ENCODE data around the gene ELMO2.

The ELMO2 gene

DNA sequence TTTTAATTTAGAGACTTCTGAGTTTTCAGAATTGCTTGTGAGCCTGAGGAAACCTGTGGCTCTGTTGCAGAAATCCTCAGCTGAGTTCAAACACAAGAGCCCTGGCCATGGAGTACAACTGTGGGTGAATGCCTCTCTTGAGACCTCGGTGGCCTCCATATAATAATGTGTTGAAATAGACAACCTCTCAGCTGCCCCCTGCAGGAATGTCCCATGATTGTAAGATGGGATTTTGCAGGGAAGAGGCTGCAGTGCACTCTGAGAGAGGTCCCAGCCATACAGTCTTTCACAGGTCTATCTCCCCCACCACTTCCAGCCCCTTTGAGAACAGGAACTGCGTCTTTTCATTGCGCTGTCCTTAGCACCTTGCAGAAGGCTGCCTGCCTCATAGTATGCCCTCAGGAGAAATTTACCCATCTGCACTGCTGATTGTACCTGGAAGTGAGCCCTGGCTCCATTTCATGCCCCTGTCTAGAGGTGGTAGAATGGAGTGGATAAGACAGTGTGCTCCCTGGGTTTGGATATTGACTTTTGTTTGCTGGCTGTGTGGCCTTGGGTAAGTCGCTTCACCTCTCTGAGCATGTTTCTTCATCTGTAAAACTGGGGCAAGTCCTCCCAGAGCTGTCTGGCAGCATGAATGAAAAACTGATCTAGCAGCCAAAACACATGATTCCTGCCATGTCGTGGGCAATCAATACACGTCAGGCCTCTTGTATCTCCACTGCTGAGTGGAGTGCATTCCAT is 81.3 kb downstream of the ELMO2 start:
- TF ChIP-seq MYC (IDR thresholded peaks at IDR 0.05; ENCODE audit: low read depth, low read length) (no peak), POLR2A (IDR thresholded peaks at IDR 0.05; ENCODE audit: extremely low read depth, insufficient read length) (no peak)
- TF ChIP-seq, protein P1, sequence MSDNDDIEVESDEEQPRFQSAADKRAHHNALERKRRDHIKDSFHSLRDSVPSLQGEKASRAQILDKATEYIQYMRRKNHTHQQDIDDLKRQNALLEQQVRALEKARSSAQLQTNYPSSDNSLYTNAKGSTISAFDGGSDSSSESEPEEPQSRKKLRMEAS (IDR thresholded peaks at IDR 0.05; ENCODE audit: low read depth, low read length), result no peak
- TF ChIP-seq, protein P2, sequence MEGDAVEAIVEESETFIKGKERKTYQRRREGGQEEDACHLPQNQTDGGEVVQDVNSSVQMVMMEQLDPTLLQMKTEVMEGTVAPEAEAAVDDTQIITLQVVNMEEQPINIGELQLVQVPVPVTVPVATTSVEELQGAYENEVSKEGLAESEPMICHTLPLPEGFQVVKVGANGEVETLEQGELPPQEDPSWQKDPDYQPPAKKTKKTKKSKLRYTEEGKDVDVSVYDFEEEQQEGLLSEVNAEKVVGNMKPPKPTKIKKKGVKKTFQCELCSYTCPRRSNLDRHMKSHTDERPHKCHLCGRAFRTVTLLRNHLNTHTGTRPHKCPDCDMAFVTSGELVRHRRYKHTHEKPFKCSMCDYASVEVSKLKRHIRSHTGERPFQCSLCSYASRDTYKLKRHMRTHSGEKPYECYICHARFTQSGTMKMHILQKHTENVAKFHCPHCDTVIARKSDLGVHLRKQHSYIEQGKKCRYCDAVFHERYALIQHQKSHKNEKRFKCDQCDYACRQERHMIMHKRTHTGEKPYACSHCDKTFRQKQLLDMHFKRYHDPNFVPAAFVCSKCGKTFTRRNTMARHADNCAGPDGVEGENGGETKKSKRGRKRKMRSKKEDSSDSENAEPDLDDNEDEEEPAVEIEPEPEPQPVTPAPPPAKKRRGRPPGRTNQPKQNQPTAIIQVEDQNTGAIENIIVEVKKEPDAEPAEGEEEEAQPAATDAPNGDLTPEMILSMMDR (IDR thresholded peaks at IDR 0.05; ENCODE audit: low read depth, low read length), result peak; percentile 46
- H3K4me3 ChIP-seq (ENCODE audit: low read depth, low read length), result no peak overlapping the region
- peak; percentile 67 for DNase-seq (ENCODE audit: low read depth)

GRCh38 chr20:46324379-46324778 is 82.0 kb downstream of the ELMO2 start:
- TF ChIP-seq, protein P1 (IDR thresholded peaks at IDR 0.05; ENCODE audit: low read depth, low read length), result no peak
- TF ChIP-seq POLR2A (IDR thresholded peaks at IDR 0.05; ENCODE audit: extremely low read depth, insufficient read length) (no peak), MYC (IDR thresholded peaks at IDR 0.05; ENCODE audit: low read depth, low read length) (no peak)
- TF ChIP-seq, protein P2 (IDR thresholded peaks at IDR 0.05; ENCODE audit: low read depth, low read length), result no peak
- no peak for DNase-seq (ENCODE audit: low read depth)
- H3K4me3 ChIP-seq (ENCODE audit: low read depth, low read length), result no peak overlapping the region

GRCh38 chr20:46323557-46323956 is 82.9 kb downstream of the ELMO2 start:
- TF ChIP-seq POLR2A (IDR thresholded peaks at IDR 0.05; ENCODE audit: extremely low read depth, insufficient read length), result no peak
- TF ChIP-seq MYC (IDR thresholded peaks at IDR 0.05; ENCODE audit: low read depth, low read length), result no peak
- TF ChIP-seq, protein P2 (IDR thresholded peaks at IDR 0.05; ENCODE audit: low read depth, low read length), result no peak
- TF ChIP-seq, protein P1 (IDR thresholded peaks at IDR 0.05; ENCODE audit: low read depth, low read length), result no peak
- no peak overlapping the region for H3K4me3 ChIP-seq (ENCODE audit: low read depth, low read length)
- DNase-seq (ENCODE audit: low read depth), result no peak

- H3K4me3 ChIP-seq (ENCODE audit: low read depth, low read length), result no peak overlapping the region
- TF ChIP-seq POLR2A (IDR thresholded peaks at IDR 0.05; ENCODE audit: extremely low read depth, insufficient read length) (no peak), MYC (IDR thresholded peaks at IDR 0.05; ENCODE audit: low read depth, low read length) (no peak)
- TF ChIP-seq, protein P2 (IDR thresholded peaks at IDR 0.05; ENCODE audit: low read depth, low read length), result no peak
- TF ChIP-seq, protein P1 (IDR thresholded peaks at IDR 0.05; ENCODE audit: low read depth, low read length), result no peak
- no peak for DNase-seq (ENCODE audit: low read depth)
These were observed 83.8 kb downstream of the ELMO2 start for GRCh38 chr20:46322641-46323040.

- no peak overlapping the region for H3K4me3 ChIP-seq (ENCODE audit: low read depth, low read length)
- DNase-seq (ENCODE audit: low read depth), result no peak
- TF ChIP-seq, protein P1 (IDR thresholded peaks at IDR 0.05; ENCODE audit: low read depth, low read length), result no peak
- TF ChIP-seq, protein P2 (IDR thresholded peaks at IDR 0.05; ENCODE audit: low read depth, low read length), result no peak
- no peak for TF ChIP-seq MYC (IDR thresholded peaks at IDR 0.05; ENCODE audit: low read depth, low read length)
- no peak for TF ChIP-seq POLR2A (IDR thresholded peaks at IDR 0.05; ENCODE audit: extremely low read depth, insufficient read length)
These were observed 88.7 kb downstream of the ELMO2 start for GRCh38 chr20:46317685-46318177.

Data from NB4 (cell line).